Left renal pelvis (tissue), 4 donors: ENCODE data around the gene SPHK1. TPM values are rescaled to one million over a fixed set of nuclear protein-coding genes. Genes with fewer than 3 reads are reported as not detected.

Source experiments
- DNase-seq, 4 donors: peaks; one replicate each; pipeline ENCODE4 v3.0.0-alpha.2; 2013; ENCODE audit warnings: low read depth in 4 of 4, low spot score in 3 of 4
- polyA plus RNA-seq, 4 donors: library from polyadenylated mRNA; unstranded; fragments of 120-200 nt; gene quantifications; one replicate each; pipeline ENCODE4 v1.2.1, GENCODE V29; 2013; ENCODE audit not compliant: insufficient read length in 4 of 4

SPHK1 gene
- polyA plus RNA-seq, 4 donors: 2.1 to 2.7 (median 2.2) TPM

DNA sequence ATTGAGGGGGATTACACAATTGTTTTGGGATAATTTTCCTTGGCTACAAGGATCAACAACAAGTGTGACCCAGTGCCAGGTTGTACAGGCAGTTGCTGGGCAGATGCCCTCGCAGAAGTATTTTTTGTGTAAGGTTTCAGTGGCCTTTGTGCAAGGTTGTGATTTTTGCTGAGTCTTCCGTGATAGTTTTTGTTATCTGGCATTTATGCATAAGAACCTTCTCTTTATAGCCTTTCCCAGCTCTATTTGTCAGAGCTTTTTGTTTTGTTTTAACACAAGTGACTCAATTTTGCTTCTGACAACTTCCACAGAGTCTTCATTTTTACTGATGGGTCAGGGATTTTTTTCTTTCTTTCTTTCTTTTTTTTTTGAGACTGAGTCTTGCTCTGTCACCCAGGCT, 23.9 kb upstream of the SPHK1 start:
- DNase-seq: no peak

DNA sequence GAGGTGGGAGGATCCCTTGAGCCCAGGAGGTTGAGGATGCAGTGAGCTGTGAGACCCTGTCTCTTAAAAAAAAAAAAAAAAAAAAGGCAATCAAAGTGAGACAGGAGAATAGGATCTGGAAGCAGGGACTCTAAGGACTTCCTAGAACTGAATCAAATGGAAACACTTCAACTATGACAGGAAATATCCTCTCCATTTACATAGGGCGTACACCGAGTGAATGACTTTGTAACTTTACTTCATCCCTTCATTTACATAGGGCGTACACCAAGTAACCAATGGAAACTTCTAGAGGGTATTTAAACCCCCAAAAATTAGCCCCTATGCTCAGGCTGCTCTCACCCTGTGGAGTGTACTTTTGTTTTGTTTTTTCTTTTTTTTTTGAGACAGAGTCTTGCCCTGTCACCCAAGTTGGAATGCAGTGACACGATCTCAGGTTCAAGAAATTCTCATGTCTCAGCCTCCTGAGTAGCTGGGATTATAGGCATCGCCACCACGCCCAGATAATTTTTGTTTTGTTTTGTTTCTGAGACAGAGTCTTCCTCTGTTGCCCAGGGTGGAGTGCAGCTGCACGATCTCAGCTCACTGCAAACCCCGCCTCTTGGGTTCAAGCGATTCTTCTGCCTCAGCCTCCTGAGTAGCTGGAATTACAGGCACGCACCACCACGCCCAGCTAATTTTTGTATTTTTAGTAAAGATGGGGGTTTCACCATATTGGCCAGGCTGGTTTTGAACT, 21.1 kb upstream of the SPHK1 start:
- no peak for DNase-seq

DNA sequence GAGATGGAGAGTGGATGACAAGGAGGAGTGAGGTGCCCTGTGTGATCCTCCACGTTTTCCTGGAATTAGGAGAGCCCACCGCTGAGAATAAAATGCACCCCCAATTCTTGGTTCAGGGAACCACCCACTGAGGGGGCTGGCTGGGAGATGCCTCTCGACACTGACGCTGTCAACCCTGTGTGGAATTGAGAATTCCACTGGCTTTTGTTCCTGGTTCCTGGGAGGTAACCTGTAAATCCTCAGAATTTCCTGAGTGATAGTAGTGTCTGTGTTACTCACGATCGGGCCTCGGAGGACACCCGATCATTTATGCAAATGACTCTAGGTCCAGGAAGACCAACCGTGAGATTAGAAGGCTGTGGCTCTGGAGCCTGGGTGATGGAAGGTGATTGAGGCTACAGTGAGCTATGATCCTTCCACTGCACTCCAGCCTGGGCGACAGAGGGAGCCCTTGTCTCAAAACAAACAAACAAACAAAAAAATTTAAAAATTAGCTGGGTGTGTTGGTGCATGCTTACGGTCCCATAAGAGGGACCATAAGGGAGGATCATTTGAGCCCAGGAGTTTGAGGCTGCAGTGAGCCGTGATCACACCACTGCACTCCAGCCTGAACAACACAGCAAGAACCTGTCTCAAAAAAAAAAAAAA, 19.0 kb upstream of the SPHK1 start:
- DNase-seq: no peak

DNA sequence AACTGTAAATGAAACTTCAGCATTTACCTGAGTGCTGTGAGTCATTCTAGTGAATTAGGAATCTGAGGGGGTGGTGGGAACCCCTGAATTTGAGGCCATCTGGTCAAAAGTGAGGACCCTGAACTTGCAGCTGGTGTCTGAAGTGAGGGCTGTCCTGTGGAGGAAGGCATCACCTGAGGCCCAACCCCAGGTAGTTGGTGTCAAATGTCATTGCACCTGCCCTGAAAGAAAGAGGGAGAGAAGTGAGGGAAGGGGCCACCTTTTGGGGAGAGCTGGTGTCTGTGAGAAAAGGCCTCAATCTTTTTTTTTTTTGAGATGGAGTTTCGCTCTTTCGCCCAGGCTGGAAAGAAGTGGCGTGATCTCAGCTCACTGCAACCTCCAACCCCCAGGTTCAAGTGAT, 18.2 kb upstream of the SPHK1 start:
- DNase-seq: no peak

DNA sequence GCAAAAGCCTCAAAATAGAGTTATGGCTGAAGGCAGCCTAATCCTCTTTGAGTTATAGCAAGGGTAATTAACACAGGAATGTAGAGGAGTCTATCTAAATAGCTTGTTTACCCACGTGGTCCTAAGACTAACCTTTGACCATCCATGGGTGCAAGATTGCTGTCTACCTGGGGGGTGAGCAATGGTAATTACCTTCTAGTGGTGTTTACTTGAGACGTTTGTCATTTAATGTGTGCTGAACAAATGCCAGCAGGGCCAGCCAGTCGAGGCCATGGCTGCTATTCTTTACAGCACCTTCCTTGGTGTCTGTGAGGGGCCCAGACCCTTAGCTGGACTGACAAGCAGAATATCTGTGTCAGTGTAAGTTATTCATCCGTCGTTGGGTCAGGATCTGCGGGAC, 16.8 kb upstream of the SPHK1 start:
- DNase-seq: no peak

DNA sequence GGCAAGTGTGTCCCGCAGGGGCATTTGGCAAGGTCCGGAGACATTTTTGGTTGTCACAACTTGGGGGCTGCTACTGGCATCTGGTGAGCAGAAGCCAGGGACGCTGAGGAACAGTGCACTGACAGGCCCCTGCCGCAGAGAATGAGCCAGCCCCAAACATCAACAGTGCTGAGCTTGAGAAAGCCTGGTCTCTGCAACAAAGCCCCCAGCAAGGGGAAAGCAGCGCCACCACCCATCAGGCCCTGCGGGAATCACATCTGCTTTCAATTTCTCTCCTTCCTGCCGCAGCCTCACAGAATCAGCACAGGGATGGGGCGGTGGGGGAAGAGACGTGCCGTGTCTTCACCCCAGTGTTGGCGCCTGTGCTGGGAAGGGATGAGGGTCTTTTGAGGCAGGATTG, 15.9 kb upstream of the SPHK1 start:
- no peak for DNase-seq

DNA sequence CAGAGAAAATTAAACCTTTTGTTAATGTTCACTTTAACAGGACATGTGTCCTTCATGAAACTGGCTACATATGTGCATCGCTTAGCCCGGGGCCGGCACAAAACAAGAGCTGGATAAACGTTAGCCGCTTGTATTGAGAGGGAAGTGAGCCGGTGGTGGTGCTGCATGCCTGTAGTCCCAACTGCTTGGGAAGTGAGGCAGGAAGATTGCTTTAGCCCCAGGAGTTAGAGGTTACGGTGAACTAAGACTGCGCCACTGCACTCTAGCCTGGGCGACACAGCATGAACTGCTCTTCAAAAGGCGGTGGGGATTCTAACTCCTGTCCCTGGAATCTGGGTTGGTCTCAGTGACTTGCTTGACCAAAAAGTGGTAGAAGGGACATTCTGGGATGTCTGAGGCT, 15.0 kb upstream of the SPHK1 start:
- no peak for DNase-seq

DNA sequence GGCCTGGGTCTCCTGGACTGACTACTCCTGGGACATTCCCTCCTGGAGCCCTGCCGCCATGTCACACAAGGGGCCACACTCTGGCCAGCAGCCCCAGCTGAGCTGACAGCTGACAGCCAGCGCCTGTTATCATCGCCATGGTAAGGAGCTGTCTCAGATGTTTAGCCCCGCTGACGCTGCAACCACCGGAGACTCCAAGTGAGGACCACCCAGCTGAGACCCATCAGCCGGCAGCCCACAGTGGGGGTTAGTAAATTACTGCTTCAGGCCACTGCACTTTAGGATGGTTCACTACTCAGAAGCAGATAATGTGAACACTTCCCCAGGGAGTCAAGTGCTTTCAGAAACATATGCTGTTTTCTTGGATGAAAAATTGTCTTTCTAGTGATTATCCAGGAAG, 14.6 kb upstream of the SPHK1 start:
- DNase-seq: no peak

DNA sequence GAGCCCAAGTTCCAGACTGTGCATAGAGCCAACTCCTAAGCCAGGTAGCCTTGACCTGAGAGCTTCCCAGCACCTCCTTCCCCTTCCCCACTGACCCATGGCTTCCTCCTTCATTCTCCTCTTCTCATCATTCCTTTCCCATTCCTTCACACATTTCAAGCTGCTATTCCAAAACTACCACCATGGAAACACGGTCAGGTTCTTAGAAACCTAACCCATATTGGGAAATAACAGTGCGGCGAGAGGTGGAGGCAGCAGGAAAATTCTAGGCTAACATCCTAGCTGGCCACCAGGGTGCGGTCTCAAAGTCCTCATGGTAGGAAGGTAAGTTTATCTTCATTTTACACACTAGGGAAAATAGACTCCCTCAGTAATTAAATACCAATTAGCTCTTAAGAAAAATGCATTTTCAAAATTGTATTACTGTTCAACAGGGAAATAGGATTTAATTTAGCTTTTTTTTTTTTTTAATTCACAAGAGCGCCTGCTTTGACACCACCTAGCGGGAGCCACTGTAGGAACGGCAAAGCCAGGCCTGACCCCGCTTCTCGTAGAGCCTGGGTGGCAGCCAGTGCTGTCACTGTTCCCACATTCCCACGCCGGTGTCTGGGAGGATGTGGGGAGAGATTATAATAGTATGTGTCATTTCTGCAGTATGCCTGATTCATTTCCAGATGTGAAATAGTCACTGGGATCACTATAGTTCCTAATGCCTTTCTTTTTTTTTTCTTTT, 14.0 kb upstream of the SPHK1 start:
- DNase-seq: no peak

DNA sequence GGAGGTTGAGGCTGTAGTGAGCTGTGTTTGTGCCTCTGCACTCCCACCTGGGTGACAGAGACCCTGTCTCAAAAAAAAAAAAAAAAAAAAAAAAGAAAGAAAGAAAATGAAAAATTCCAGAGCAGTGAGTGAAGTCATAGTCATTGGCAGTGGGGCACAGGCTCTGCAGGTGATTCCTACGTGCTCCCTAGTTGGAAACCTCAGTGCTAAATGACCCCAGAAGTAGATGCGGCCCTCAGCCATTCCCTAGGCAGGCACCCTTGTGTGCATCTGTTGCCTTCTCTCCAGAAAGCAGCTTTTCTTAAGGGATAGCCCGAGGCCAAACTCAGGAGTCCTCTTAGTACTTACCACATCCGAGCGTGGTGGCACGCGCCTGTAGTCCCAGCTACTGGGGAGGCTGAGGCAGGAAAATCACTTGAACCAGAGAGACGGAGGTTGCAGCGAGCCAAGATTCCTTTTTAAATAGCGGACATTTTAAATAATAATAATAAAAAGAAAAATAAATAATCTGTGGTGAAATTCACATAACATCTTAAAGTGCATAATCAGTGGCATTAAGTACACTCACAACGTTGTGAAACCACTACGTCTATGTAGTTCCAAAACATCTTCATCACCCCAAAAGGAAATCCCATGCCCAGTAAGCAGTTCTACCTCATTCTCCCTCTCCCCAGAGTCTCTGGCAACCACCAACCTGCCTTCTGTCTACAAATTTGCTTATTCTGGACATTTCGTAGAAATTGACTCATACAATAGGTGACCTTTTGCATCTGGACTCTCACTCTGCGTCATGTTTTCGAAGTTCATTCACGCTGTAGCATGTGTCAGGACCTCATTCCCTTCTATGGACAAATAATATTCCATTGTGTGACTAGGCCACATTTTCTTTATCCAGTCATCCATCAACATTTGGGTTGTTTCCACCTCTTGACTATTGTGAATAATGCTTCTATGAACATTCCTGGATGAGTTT, 12.5 kb upstream of the SPHK1 start:
- no peak for DNase-seq

DNA sequence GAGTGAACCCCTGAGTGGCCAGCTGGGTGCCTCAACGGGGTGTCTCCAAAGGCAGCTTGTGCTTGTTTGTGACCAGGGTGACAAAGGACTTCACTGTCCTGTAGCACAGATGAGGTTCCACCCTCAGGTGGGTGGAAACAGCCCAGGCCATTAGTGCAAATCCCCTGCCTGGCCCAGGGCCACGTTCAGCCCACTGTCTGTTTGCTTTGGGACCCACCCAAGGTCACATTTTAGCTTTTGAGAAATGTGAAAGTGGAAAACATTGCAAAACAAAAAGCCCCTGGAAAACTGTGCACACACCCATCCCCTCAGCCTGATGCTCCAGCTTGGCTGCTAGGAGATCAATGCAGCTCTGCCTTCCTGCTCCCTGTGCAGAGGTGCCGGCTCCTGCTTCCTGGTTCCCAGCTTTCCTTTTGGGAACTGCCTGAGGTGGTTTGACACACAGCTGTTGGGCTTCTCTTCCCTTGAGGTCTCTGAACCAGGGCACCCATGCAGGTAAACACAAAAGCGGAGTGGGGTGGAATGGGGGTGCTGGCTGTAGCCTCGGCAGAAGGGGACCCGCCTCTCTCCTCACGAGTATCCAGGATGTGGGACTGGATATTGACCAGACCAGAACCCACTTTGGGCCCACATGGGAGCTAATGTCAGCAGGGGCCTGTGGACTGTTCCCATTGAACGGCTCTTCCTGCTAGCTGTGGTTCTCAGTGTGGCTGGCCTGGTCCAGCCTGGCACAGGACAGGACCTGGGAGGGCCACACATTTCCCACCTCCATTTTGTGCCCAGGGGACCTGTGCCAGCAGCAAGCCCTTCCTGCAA, 7.9 kb upstream of the SPHK1 start:
- DNase-seq: no peak

DNA sequence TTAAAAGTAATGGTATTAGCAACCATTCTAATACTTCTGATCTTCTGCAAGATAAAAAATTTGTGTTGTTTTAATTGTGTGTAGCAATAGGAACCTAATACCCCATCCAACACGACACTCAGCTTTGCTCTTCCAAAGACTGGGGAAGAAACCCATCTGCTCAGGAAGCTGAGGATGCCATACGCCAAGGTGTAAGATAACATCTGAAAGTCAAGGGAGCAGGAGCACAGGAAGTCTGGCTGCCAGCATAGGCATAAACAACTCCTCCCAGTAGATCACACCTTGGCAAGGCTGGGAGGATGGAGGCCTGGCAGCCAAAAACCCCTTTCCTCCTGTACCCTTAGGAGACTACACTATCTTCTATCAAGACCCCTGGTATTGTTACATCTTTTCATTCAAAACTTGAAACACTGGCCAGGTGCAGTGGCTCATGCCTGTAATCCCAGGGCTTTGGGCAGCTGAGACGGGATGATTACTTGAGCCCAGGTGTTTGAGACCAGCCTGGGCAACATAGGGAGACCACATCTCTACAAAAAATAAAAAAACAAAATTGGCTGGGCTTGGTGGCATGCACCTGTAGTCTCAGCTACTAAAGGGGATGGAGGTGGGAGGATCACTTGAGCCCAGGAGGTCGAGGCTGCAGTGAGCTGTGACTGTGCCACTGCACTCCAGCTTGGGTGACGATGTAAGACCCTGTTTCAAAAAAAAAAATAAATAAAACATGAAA, 5.7 kb upstream of the SPHK1 start:
- no peak for DNase-seq

DNA sequence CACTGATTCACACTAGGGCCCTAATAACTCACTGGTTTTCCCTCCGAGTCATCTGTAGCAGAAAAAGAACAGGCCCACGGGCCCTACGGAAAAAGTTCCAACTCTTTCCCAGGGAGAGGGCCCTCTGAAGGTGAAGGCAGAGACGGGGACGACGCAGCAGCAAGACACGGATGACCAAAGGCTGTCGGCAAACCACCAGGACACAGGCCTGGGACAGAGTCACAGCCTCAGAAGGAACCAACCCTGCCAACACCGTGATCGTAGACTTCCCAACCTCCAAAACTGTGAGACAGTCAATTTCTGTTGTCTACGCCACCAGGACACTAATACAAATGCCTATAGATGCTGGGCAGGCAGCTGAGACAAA, 5.2 kb upstream of the SPHK1 start:
- DNase-seq: no peak

DNA sequence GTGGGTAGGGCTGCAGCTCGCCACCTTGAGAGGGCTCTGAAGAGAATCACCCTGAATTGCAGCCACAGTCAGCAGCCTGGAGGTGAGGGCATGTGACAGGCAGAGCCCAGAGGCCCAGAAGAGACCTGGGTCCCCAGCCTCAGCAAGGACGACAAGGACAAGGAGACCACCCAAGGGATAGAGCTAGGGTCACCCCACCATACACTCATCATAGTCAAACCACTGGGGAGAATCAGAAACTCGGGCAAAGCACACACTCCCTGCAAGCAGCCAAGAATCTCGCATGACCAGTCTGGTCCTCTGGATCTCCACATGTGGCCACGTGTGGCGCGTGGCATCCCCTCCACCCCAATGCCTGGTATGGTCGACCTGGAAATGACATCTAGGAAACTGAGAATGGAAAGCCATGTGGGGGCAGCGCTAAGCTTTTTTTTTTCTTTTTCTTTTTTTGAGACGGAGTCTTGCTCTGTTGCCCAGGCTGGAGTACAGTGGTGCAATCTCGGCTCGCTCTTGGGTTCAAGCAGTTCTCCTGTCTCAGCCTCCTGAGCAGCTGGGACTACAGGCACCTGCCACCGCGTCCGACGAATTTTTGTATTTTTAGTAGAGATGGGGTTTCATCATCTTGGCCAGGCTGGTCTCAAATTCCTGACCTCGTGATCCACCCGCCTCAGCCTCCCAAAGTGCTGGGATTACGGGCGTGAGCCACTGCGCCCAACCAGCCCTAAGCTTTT, 4.6 kb upstream of the SPHK1 start:
- DNase-seq: no peak

DNA sequence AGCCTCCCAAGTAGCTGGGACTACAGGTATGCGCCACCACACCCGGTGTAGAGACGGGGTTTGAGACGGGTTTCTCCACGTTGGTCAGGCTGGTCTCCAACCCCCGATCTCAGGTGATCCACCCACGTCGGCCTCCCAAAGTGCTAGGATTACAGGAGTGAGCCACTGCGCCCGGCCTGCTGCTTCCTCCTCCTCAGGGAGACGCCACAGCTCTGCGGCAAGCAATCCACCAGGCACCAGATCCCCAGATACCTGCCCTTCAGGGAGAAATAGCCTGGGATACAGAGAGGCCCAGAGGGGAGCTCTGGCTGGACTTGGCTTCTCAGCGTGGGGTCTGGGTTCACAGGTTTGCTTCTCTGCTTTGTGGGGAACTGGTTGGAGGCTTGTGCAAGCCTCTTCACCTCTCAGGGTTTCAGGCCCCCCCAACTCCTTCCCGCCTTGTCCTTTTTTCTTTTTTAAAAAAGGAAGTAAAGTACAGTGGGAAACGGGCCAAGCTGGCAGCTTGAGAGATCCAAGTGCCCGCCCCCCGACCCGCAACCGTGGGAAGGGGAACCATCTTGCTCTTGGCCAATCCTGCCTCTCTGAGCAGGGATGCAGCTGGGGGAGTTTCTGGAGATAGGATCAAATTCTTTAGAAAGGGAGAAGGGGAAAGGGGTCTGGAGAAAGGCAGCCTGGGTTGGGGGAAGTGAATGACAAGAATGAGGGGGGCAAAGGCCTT, 2.6 kb upstream of the SPHK1 start:
- DNase-seq: no peak

DNA sequence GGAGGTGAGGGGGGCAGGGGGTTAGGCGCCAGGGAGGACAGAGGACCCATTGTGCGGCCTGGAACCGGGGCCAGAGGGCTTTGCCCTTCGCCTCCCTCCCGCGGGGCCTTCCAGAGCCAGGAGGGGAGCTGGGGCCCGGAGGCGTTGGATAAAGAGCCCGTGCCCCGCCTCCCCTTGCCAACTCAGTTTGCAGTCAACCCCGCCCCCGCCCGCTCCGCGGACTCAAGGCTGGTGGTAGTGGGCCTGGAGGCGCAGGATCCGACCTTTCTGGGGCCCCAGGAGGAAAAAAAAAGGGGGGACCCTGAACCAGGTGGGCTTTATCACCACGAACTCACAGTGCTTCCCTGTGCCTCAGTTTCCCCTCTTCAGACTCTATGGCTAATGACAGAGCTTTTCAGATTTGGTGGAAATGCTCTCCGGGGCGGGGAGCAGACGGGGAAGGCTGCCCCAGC, 2.0 kb upstream of the SPHK1 start:
- DNase-seq: no peak

DNA sequence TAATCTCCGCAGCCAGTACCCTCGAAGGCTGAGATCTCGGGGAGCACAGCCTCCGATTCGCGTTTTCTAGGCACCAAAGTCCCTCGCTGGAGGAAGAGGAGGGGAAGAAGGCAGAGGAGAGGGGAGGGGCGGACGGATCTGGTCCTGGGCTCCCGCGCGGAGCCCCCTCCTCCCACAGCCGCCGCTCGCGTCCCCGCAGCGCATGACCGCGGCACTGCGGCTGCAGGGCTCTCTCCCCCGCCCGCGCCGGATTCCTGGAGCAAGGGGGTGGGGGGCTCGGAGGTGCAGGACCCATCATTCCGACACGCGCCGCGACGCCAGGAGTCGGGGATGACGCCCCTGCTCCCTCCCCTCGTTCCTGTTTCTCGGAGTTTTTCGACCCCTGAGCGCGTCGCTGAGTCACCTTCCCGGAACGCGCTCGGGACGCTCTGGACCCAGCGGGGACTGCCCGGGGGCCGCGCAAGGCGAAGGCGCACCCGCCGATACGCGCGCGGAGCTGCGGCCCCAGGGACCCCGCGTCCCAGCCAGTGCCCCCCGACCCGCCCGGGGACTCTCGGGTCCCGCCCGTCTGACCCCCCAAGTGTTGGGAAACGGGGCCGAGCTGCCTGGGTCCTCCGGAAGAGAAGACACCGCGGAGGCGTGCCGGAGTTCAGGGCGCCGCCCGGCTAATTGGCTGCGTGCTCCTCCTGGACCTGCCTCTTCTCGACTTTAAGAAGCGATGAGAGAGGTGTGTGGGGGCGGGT, 1.4 kb upstream of the SPHK1 start:
- DNase-seq: no peak
